Fibroblast of the aortic adventitia (primary cell): Measurements from ENCODE around the gene PCDH18. TPM values are rescaled to one million over a fixed set of nuclear protein-coding genes. Genes with fewer than 3 reads are reported as not detected.

Experiments
- DNase-seq: peaks from one replicate; pipeline ENCODE4 v3.0.0-alpha.2; 2010; ENCODE audit warnings: low read depth
- H3K4me3 ChIP-seq: 2 replicates; pipeline ENCODE4 v1.5.1; 2011; ENCODE audit warnings: low read depth, mild to moderate bottlenecking, control low read depth, low read length, moderate library complexity
- total RNA-seq: library from RNA; depleted of rRNA; stranded (reverse); fragments of >200 nt; gene quantifications from 2 replicates; pipeline ENCODE4 v1.2.3, GENCODE V29; 2012; ENCODE audit warnings: low replicate concordance
- TF ChIP-seq, protein P1 (sequence below): IDR thresholded peaks from 2 replicates; pipeline ENCODE4 v1.5.1; 2011; ENCODE audit warnings: mild to moderate bottlenecking, low read length, control low read depth, inconsistent platforms; ENCODE audit not compliant: insufficient read depth

The PCDH18 gene
- total RNA-seq, 1 donor = 210 TPM

DNA sequence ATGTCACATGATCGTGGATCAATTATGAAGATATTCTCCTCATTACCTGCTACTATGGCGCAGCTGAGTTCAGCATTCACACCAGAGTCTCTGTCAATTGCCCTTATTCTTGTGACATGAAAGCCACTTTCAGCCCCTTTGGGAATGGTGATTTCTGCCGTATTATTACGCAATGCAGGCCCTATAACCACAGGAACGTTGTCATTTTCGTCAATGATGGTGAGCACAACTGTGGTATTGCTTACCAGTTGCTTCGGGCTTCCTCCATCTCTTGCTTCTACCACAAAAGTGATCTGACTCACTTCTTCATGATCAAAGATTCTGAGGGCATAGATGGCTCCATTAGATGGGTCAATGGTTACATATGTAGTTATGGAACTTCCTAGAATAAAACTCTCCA is 2.1 kb downstream of the PCDH18 start:
- peak; percentile 65 for DNase-seq
- H3K4me3 ChIP-seq = peak overlapping the region; percentile 98
- TF ChIP-seq, protein P1, sequence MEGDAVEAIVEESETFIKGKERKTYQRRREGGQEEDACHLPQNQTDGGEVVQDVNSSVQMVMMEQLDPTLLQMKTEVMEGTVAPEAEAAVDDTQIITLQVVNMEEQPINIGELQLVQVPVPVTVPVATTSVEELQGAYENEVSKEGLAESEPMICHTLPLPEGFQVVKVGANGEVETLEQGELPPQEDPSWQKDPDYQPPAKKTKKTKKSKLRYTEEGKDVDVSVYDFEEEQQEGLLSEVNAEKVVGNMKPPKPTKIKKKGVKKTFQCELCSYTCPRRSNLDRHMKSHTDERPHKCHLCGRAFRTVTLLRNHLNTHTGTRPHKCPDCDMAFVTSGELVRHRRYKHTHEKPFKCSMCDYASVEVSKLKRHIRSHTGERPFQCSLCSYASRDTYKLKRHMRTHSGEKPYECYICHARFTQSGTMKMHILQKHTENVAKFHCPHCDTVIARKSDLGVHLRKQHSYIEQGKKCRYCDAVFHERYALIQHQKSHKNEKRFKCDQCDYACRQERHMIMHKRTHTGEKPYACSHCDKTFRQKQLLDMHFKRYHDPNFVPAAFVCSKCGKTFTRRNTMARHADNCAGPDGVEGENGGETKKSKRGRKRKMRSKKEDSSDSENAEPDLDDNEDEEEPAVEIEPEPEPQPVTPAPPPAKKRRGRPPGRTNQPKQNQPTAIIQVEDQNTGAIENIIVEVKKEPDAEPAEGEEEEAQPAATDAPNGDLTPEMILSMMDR = no peak

DNA sequence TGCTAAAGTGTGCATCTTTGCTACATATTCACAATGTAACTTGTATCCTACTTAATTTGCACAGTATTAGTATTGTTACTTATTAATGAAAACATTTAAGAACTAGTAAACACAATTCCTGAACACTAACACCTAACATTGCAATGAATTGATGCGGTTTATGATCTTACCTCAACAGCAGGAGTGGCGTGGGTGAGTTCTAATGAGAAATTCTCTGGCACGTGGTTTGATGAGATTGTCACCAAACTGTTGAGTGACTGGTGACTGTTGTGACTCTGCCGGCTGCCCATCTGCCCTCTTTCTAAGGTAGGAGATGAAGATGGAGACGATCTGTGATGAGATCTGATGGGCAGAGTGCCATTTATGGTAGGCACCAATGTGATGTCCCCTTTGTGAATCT is 2.9 kb downstream of the PCDH18 start:
- H3K4me3 ChIP-seq = peak overlapping the region; percentile 98
- no peak for DNase-seq
- TF ChIP-seq, protein P1 = no peak

DNA sequence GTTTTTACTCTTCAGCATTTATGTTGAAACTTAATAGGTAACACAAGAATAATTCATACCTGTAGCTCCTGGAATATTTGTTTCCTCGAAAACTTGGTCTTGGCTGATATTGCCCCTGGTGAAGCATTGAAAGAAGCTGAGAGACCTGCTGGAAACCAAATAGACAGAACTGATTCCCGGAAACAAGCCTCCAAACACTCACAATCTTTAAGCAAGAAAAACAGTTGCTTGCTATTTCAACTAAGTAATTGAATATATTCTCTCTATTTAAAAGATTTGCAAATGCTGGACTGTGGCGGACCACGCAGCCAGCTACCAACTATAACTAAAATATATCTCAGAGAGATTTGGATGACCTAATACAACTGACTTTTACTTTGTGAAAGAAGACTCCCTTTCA is 3.6 kb downstream of the PCDH18 start:
- H3K4me3 ChIP-seq = peak overlapping the region; percentile 98
- TF ChIP-seq, protein P1 = no peak
- no peak for DNase-seq

GRCh38 chr4:137526681-137527080 is 5.6 kb downstream of the PCDH18 start:
- H3K4me3 ChIP-seq = peak overlapping the region; percentile 15
- no peak for DNase-seq
- TF ChIP-seq, protein P1 = no peak

- DNase-seq = peak; percentile 81
- H3K4me3 ChIP-seq = no peak overlapping the region
- TF ChIP-seq, protein P1 = no peak
These were observed 7.4 kb downstream of the PCDH18 start for GRCh38 chr4:137524725-137525369.

DNA sequence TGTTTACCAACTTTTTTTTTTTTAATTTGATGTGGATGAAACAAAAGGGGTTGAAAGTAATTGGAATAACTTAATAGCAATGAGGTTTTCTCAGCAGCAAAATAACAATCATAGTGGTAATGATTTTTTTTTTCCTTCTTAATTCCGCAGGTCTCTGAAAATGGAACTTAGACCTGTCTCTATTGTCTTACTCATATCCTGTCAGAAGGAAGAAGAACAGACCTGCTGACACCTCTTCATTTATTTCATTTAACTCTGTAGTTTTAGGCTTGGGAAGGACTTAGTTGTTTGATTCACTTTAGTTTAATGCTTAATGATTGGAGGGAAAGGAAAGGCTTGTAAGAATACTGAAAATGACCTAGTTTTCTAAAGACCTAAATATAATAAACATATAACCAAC is 9.0 kb downstream of the PCDH18 start:
- no peak for DNase-seq
- no peak overlapping the region for H3K4me3 ChIP-seq
- TF ChIP-seq, protein P1 = no peak

- TF ChIP-seq, protein P1 = no peak
- no peak for DNase-seq
- H3K4me3 ChIP-seq = no peak overlapping the region
These were observed 11.2 kb downstream of the PCDH18 start for GRCh38 chr4:137521053-137521452.
